Stimulated activated CD8-positive, alpha-beta memory T cell treated with anti-CD3 and anti-CD28 coated beads, Interleukin-7, amount 100 ng/mL, for 48 hours (primary cell): Measurements from ENCODE around the gene ZC3H6.
"Not testable (repeated sequence)": the region's sequence is repeated elsewhere in the genome, so short reads cannot be mapped to it uniquely, and the experiment has no call there.

Experiments used
- DNase-seq, 2 donors: peaks; one replicate each; pipeline ENCODE4 v3.0.0-alpha.2; 2020; ENCODE audit warnings: low read depth in 1 of 2; ENCODE audit errors: extremely low read depth in 1 of 2

The ZC3H6 gene

GRCh38 chr2:112332123-112332696 is 56.8 kb downstream of the ZC3H6 start:
- DNase-seq, result no peak

GRCh38 chr2:112335600-112335999 is 60.2 kb downstream of the ZC3H6 start:
- no peak for DNase-seq

GRCh38 chr2:112339986-112340385 is 64.6 kb downstream of the ZC3H6 start:
- DNase-seq, result no peak

- DNase-seq, result no peak
These were observed 65.3 kb downstream of the ZC3H6 start for GRCh38 chr2:112340475-112341267.

- DNase-seq, result no peak
These were observed 66.7 kb downstream of the ZC3H6 start for GRCh38 chr2:112342067-112342550.

GRCh38 chr2:112343827-112344585 is 68.6 kb downstream of the ZC3H6 start:
- DNase-seq, result no peak

GRCh38 chr2:112345030-112346027 is 69.9 kb downstream of the ZC3H6 start:
- no peak for DNase-seq

- DNase-seq, result not testable (repeated sequence)
These were observed 76.9 kb downstream of the ZC3H6 start for GRCh38 chr2:112352292-112352691.

- not testable (repeated sequence) for DNase-seq
These were observed 77.6 kb downstream of the ZC3H6 start for GRCh38 chr2:112352809-112353603.

GRCh38 chr2:112354335-112354734 is 78.9 kb downstream of the ZC3H6 start:
- not testable (repeated sequence) for DNase-seq

GRCh38 chr2:112360055-112360454 is 84.7 kb downstream of the ZC3H6 start:
- not testable (repeated sequence) for DNase-seq
